ENCODE results near the gene SCUBE2. TPM values are rescaled to one million over a fixed set of nuclear protein-coding genes. Genes with fewer than 3 reads are reported as not detected.

SCUBE2 gene
- total RNA-seq, 1 donor from 2014 or later = 1.2 TPM

DNA sequence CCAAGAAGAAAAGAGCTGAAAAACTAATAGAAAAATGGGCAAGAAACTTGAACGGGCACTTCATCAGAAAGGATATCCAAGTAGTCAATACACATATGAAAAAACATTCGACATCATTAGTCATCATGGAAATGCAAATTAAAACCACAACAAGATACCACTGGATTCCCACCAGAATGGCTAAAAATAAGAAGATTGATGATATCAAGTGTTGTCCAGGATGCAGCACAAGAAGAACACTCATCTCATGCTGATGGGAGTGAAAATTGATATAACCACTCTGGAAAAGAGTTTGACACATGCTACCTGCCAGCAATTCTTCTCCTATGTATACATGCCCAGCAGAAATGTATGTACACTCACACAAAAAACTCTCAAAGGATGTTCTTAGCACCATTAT, 26.9 kb upstream of the SCUBE2 start:
- H3K27me3 Mint-ChIP-seq = no peaks in the 10 kb centered on the region
- no peak overlapping the region for H3K4me3 Mint-ChIP-seq (ENCODE audit: low read depth)
- peaks cover 2% of the 10 kb centered on the region for H3K4me1 Mint-ChIP-seq (ENCODE audit: low read depth)
- H3K36me3 Mint-ChIP-seq (ENCODE audit: insufficient read depth) = peaks cover 5% of the 10 kb centered on the region
- no peak overlapping the region for H3K27ac Mint-ChIP-seq
- H3K9me3 Mint-ChIP-seq (ENCODE audit: low read depth) = peaks cover 7% of the 10 kb centered on the region
- DNase-seq (ENCODE audit: low spot score, unreplicated experiment) = no peak
- TF ChIP-seq, protein P1, sequence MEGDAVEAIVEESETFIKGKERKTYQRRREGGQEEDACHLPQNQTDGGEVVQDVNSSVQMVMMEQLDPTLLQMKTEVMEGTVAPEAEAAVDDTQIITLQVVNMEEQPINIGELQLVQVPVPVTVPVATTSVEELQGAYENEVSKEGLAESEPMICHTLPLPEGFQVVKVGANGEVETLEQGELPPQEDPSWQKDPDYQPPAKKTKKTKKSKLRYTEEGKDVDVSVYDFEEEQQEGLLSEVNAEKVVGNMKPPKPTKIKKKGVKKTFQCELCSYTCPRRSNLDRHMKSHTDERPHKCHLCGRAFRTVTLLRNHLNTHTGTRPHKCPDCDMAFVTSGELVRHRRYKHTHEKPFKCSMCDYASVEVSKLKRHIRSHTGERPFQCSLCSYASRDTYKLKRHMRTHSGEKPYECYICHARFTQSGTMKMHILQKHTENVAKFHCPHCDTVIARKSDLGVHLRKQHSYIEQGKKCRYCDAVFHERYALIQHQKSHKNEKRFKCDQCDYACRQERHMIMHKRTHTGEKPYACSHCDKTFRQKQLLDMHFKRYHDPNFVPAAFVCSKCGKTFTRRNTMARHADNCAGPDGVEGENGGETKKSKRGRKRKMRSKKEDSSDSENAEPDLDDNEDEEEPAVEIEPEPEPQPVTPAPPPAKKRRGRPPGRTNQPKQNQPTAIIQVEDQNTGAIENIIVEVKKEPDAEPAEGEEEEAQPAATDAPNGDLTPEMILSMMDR (IDR thresholded peaks at IDR 0.05; ENCODE audit: unreplicated experiment) = no peak

DNA sequence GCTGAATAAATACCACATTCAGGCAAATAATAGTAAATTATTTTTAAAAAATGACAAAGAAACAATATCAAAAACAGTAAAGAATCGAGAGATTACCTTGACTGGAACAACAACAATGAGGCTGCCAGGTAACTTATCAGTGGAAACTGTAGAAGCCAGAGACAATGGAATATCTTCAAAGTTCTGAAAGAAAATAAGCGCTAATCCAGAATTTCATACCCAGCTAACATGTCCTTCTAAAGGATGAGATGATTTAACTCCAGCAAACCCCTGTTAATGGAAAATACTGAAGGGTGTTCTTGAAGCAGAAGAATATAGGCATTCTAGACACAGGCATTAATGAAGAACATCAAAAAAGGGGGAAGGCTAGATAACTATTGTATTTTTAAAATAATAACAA, 20.7 kb upstream of the SCUBE2 start:
- no peak for DNase-seq (ENCODE audit: low spot score, unreplicated experiment)
- H3K27ac Mint-ChIP-seq = no peak overlapping the region
- no peaks in the 10 kb centered on the region for H3K4me1 Mint-ChIP-seq (ENCODE audit: low read depth)
- no peak overlapping the region for H3K4me3 Mint-ChIP-seq (ENCODE audit: low read depth)
- H3K27me3 Mint-ChIP-seq = no peaks in the 10 kb centered on the region
- peaks cover 16% of the 10 kb centered on the region for H3K9me3 Mint-ChIP-seq (ENCODE audit: low read depth)
- TF ChIP-seq, protein P1 (IDR thresholded peaks at IDR 0.05; ENCODE audit: unreplicated experiment) = no peak
- peaks cover 15% of the 10 kb centered on the region for H3K36me3 Mint-ChIP-seq (ENCODE audit: insufficient read depth)

DNA sequence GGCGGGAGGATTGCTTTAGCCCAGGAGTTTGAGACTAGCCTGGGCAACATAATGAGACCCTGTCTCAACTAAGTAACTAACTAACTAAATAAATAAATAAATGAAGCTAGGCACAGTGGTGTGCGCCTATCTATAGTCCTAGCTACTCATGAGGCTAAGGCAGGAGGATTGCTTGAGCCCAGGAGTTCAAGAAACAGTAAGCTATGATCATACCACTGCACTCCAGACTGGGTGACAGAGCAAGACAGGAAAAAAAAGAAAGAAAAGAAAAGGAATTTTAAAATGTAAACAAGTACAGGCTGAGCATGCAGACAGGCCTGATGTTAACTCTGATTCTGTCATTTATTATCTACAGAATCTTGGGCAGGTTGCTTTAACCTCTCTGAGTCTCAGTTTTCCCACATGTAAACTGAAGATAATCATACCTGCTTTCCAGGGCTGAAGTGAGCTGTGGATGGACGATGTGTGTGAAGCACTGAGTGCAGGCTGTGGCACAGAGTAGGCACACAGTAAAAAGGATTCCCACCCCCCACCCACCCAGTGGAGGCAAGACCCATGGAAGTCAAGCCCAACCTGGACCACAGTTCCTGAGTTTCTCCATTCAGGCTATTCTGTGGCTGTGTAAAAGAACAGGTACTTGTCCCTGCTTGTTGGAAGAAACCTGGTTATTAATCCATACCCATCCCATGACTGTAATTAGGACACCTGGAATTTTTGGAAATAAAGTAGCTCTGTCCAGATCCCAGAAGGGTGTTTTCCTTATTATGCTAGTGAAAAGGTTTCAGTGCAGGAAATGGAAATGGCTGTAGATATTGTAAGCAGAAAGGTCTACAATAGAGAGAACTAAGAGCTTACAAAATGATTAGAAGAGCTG, 18.7 kb upstream of the SCUBE2 start:
- TF ChIP-seq, protein P1 (IDR thresholded peaks at IDR 0.05; ENCODE audit: unreplicated experiment) = no peak
- Mint-ChIP-seq H3K27ac (no peak overlapping the region), H3K4me1 (ENCODE audit: low read depth) (no peaks in the 10 kb centered on the region), H3K4me3 (ENCODE audit: low read depth) (no peak overlapping the region), H3K9me3 (ENCODE audit: low read depth) (peaks cover 16% of the 10 kb centered on the region), H3K36me3 (ENCODE audit: insufficient read depth) (peaks cover 15% of the 10 kb centered on the region), H3K27me3 (no peaks in the 10 kb centered on the region)
- no peak for DNase-seq (ENCODE audit: low spot score, unreplicated experiment)

DNA sequence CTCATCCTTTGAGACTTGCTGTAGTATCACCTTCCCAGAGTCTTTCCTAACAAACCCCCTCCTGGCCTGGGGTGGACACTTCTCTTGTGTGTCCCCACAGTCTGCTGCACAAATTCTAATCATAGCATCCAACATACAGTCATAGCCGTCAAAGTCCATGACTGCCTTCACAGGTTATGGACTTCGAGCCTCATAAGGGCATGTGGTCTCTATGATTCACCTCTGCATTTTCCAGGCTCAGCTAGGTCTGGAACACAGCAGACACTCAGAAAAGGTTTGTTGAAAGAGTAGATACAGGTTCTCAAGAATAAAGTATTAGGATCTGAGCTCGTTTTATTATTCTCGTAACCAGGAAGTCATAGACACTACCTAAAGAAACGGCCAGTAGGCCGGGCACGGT, 13.2 kb upstream of the SCUBE2 start:
- TF ChIP-seq, protein P1 (IDR thresholded peaks at IDR 0.05; ENCODE audit: unreplicated experiment) = no peak
- no peak overlapping the region for H3K27ac Mint-ChIP-seq
- H3K4me3 Mint-ChIP-seq (ENCODE audit: low read depth) = no peak overlapping the region
- H3K27me3 Mint-ChIP-seq = no peaks in the 10 kb centered on the region
- no peaks in the 10 kb centered on the region for H3K9me3 Mint-ChIP-seq (ENCODE audit: low read depth)
- no peaks in the 10 kb centered on the region for H3K36me3 Mint-ChIP-seq (ENCODE audit: insufficient read depth)
- DNase-seq (ENCODE audit: low spot score, unreplicated experiment) = no peak
- peaks cover 4% of the 10 kb centered on the region for H3K4me1 Mint-ChIP-seq (ENCODE audit: low read depth)

DNA sequence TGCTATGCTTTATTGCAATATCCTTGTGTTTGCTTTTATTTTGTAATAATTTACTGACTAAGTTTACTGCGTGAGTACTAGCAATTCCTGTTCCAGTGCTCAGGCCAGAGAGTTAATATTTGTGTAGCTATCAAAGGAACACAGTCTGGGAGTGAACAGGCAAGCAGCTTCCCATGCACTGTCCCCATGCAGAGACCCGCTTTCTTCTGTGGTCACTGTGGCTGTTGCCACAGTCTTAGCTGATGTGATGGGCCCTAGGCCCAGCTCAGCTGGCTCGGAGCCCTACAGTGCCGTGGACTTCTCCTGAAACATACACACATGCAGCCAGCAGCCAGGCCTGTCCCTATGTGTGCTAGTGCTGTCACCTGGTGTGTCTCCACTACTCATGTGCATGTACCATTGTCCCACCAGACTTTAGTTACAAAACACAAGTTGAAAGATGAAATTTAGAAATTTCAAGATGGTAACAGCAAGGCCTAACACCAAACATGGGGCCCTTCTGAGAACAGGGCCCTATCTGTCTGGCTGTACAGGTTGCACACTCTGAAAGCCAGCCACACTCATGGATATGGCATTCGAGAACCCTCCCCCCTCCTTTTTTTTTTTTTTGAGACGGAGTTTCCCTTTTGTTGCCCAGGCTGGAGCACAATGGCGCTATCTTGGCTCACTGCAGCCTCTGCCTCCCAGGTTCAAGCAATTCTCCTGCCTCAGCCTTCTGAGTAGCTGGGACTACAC, 12.3 kb upstream of the SCUBE2 start:
- TF ChIP-seq, protein P1 (IDR thresholded peaks at IDR 0.05; ENCODE audit: unreplicated experiment) = no peak
- DNase-seq (ENCODE audit: low spot score, unreplicated experiment) = no peak
- no peaks in the 10 kb centered on the region for H3K27me3 Mint-ChIP-seq
- peaks cover 4% of the 10 kb centered on the region for H3K4me1 Mint-ChIP-seq (ENCODE audit: low read depth)
- no peak overlapping the region for H3K4me3 Mint-ChIP-seq (ENCODE audit: low read depth)
- H3K36me3 Mint-ChIP-seq (ENCODE audit: insufficient read depth) = no peaks in the 10 kb centered on the region
- no peak overlapping the region for H3K27ac Mint-ChIP-seq
- no peaks in the 10 kb centered on the region for H3K9me3 Mint-ChIP-seq (ENCODE audit: low read depth)

All from progenitor cell of endocrine pancreas (in vitro differentiated cells).